Panc1 (cell line): ENCODE measurements around the gene ADAMTS9. TPM values are rescaled to one million over a fixed set of nuclear protein-coding genes. Genes with fewer than 3 reads are reported as not detected.
"Not testable (repeated sequence)": the region's sequence is repeated elsewhere in the genome, so short reads cannot be mapped to it uniquely, and the experiment has no call there.

ENCODE experiments used
- ATAC-seq: fragments of 200-7000 bp; cut with Tn5 transposase; 2 replicates; pipeline ENCODE4 v1.9.1; 2020; ENCODE audit warnings: mild to moderate bottlenecking, moderate library complexity
- BruUV-seq: library from RNA; stranded (reverse); fragments of 400-500 nt; replicated peaks from 2 replicates; lab custom pipeline; 2021; lab: Mats Ljungman, UMichigan
- CTCF ChIA-PET: fragments of 300-600 bp; sonication (Branson Sonifier 250); formaldehyde crosslinking; loops from one replicate; lab custom pipeline; 2022; ENCODE audit warnings: antibody characterized with exemption; lab: Charles Lee
- POLR2A ChIA-PET: fragments of 300-600 bp; sonication (Branson Sonifier 250); formaldehyde crosslinking; loops from one replicate; lab custom pipeline; 2022; ENCODE audit warnings: antibody characterized with exemption; lab: Charles Lee
- DNase-seq: peaks from one replicate; pipeline ENCODE4 v3.0.0-alpha.2; 2010; ENCODE audit warnings: low read depth, low spot score
- H3K27ac ChIP-seq: 2 replicates; pipeline ENCODE4 v1.5.1; 2011; ENCODE audit warnings: mild to moderate bottlenecking, low read length, inconsistent platforms
- H3K27me3 ChIP-seq: fragments of 200-500 bp; sonication (Bioruptor generic); 2 replicates; pipeline ENCODE4 v1.6.0; 2014; ENCODE audit warnings: low read length, inconsistent platforms; ENCODE audit not compliant: control insufficient read depth, insufficient read depth
- H3K36me3 ChIP-seq: fragments of 200-500 bp; sonication (Bioruptor generic); 2 replicates; pipeline ENCODE4 v1.5.1; 2014; ENCODE audit warnings: inconsistent platforms, mild to moderate bottlenecking, low read length, moderate library complexity; ENCODE audit not compliant: control insufficient read depth, insufficient read depth
- H3K4me1 ChIP-seq: 2 replicates; pipeline ENCODE4 v1.5.1; 2011; ENCODE audit warnings: inconsistent platforms, mild to moderate bottlenecking, low read length, moderate library complexity; ENCODE audit not compliant: control insufficient read depth, insufficient read depth
- H3K4me3 ChIP-seq, 2 experiments: 2 replicates each; pipeline ENCODE4 v1.5.1; 2011 to 2012; ENCODE audit warnings: low read depth in 2 of 2, low read length in 2 of 2, mild to moderate bottlenecking in 2 of 2, inconsistent platforms in 1 of 2, moderate library complexity in 1 of 2
- H3K9me3 ChIP-seq: fragments of 200-500 bp; sonication (Bioruptor generic); 2 replicates; pipeline ENCODE4 v1.5.1; 2014; ENCODE audit warnings: low read depth, mild to moderate bottlenecking, inconsistent platforms, low read length, moderate library complexity; ENCODE audit not compliant: control insufficient read depth, insufficient read depth
- CTCF ChIP-seq: fragments of 450-650 bp; IDR thresholded peaks from 2 replicates; pipeline ENCODE4 v1.5.1; 2017; ENCODE audit warnings: mild to moderate bottlenecking
- POLR2AphosphoS5 ChIP-seq: IDR thresholded peaks from 2 replicates; pipeline ENCODE4 v1.6.1; 2012; ENCODE audit warnings: mild to moderate bottlenecking, low read depth, low read length, moderate library complexity
- SIN3A ChIP-seq: IDR thresholded peaks from 2 replicates; pipeline ENCODE4 v1.6.1; 2012; ENCODE audit warnings: low read depth, mild to moderate bottlenecking, low read length, moderate library complexity, borderline replicate concordance; ENCODE audit not compliant: insufficient read depth
- TCF7L2 ChIP-seq: IDR thresholded peaks from 2 replicates; pipeline ENCODE4 v1.6.1; 2011; ENCODE audit warnings: mild to moderate bottlenecking, low read depth, low read length, inconsistent platforms
- in situ Hi-C: cut with HindIII; loops from 2 replicates; pipeline ENCODE4 v1.10.0; 2016; ENCODE audit warnings: low sequenced_read_pairs, low pct_unique_long_range_greater_than_20kb
- intact Hi-C: fragments of 100-400 bp; cut with micrococcal nuclease; formaldehyde crosslinking; loops from one replicate; pipeline ENCODE4 v1.10.0; 2022; ENCODE audit not compliant: unreplicated experiment
- total RNA-seq: library from RNA; stranded (reverse); gene quantifications from one replicate; pipeline ENCODE4 v1.2.1, GENCODE V29; 2021; ENCODE audit not compliant: unreplicated experiment
- TF ChIP-seq, protein P1 (sequence below), 2 experiments: IDR thresholded peaks; 2 replicates each; pipeline ENCODE4 v1.6.1; 2011 to 2012; ENCODE audit warnings: low read depth in 2 of 2, control low read depth in 1 of 2, low read length in 1 of 2, mild to moderate bottlenecking in 1 of 2, moderate library complexity in 1 of 2; ENCODE audit not compliant: insufficient read depth in 1 of 2

The ADAMTS9 gene
- total RNA-seq, 1 experiment from 2014 or later = 0.05 TPM

DNA sequence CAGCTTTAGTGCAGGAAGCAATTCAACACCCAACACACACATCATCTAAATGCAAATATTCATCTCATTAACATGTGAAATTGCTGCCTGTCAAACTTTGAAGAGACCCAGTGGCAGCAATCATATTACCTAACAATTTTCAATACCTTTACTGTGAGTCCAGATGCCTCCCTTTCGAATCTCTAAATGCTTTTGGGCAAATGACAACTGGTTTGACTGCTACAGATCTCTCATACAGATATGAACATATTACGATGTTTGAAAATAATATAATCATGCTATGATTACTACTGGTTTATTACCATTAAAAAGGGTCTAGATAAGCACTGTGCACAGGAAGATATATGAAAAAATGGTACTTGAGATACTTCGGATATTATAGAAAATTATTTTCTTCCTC, 137.9 kb downstream of the ADAMTS9 start:
- CTCF ChIA-PET = no interaction called here
- no peak overlapping the region for H3K4me3 ChIP-seq

DNA sequence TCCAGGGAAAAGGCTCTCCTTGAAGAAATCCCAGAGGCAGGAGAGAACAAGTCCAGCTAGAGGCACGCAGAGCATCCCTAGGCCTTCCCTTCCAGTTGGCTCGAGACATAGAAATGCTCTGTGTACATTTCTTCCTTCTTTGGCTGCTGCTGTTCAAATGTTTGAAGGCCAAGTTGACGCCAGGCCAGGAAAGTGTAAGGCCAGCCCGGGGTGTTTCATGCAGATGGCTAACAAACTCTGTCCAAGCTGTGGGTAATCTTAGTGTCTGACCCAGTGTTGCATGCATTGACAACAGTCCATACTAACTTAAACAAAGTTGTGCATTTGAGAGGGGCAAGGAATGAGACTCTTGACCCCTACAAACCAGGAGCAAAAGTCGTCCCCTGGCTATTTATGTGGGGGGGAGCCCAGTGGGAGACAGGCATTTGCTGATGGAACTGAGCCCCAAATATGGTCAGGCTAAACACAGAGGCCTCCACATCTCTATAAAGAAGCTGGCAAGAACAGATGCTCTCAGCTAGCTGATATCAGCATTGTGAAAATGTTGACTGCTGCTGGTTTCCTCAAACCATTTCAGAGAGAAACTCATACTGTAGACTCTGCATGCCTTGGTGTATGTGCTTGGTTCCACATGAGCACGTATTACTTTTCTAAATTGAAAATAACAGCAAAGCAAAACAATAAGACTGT, 139.5 kb downstream of the ADAMTS9 start:
- no peak overlapping the region for H3K4me3 ChIP-seq
- in situ Hi-C loops (no loop called here), intact Hi-C loops (no loop called here)
- no TSS peak for BruUV-seq
- ChIA-PET POLR2A (no interaction called here), CTCF (interaction anchor here (0.7 kb wide), 1 partner anchor 478 kb away, joined by 3 read pairs; no protein-coding TSS in a partner anchor)
- no peaks in the 10 kb centered on the region for H3K27me3 ChIP-seq
- ATAC-seq (no peak), DNase-seq (no peak)
- H3K9me3 ChIP-seq = no peaks in the 10 kb centered on the region
- no peaks in the 10 kb centered on the region for H3K4me1 ChIP-seq
- H3K27ac ChIP-seq = no peak overlapping the region
- no peak for TF ChIP-seq POLR2AphosphoS5
- no peaks in the 10 kb centered on the region for H3K36me3 ChIP-seq

More for the DNA sequence above, 137.9 kb downstream of the ADAMTS9 start:
- Histone ChIP-seq H3K27ac (no peak overlapping the region), H3K27me3 (no peaks in the 10 kb centered on the region), H3K9me3 (no peaks in the 10 kb centered on the region), H3K4me1 (no peaks in the 10 kb centered on the region), H3K36me3 (no peaks in the 10 kb centered on the region)
- in situ Hi-C loops (no loop called here), intact Hi-C loops (no loop called here)
- ATAC-seq (no peak), DNase-seq (no peak)
- POLR2A ChIA-PET = no interaction called here
- no TSS peak for BruUV-seq
- no peak for TF ChIP-seq SIN3A

- intact Hi-C loops = no loop called here
Measured at GRCh38 chr3:64546856-64547255, 140.9 kb downstream of the ADAMTS9 start.

GRCh38 chr3:64545239-64545638, 142.6 kb downstream of the ADAMTS9 start:
- intact Hi-C loops, H3K4me3 ChIP-seq, POLR2A ChIA-PET, ATAC-seq, H3K27me3 ChIP-seq, H3K4me1 ChIP-seq, H3K36me3 ChIP-seq, CTCF ChIA-PET, H3K9me3 ChIP-seq, H3K27ac ChIP-seq, BruUV-seq, in situ Hi-C loops, DNase-seq: not testable (repeated sequence)

More at GRCh38 chr3:64546856-64547255, 140.9 kb downstream of the ADAMTS9 start:
- no peak for ATAC-seq
- H3K4me1 ChIP-seq = no peaks in the 10 kb centered on the region
- H3K4me3 ChIP-seq = no peak overlapping the region
- no TSS peak for BruUV-seq
- CTCF ChIA-PET = no interaction called here
- TF ChIP-seq SIN3A (no peak), CTCF (no peak), TCF7L2 (no peak), POLR2AphosphoS5 (no peak)
- TF ChIP-seq, protein P1, sequence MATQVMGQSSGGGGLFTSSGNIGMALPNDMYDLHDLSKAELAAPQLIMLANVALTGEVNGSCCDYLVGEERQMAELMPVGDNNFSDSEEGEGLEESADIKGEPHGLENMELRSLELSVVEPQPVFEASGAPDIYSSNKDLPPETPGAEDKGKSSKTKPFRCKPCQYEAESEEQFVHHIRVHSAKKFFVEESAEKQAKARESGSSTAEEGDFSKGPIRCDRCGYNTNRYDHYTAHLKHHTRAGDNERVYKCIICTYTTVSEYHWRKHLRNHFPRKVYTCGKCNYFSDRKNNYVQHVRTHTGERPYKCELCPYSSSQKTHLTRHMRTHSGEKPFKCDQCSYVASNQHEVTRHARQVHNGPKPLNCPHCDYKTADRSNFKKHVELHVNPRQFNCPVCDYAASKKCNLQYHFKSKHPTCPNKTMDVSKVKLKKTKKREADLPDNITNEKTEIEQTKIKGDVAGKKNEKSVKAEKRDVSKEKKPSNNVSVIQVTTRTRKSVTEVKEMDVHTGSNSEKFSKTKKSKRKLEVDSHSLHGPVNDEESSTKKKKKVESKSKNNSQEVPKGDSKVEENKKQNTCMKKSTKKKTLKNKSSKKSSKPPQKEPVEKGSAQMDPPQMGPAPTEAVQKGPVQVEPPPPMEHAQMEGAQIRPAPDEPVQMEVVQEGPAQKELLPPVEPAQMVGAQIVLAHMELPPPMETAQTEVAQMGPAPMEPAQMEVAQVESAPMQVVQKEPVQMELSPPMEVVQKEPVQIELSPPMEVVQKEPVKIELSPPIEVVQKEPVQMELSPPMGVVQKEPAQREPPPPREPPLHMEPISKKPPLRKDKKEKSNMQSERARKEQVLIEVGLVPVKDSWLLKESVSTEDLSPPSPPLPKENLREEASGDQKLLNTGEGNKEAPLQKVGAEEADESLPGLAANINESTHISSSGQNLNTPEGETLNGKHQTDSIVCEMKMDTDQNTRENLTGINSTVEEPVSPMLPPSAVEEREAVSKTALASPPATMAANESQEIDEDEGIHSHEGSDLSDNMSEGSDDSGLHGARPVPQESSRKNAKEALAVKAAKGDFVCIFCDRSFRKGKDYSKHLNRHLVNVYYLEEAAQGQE (IDR thresholded peaks at IDR 0.05; ENCODE audit: insufficient read depth in 1 of 2, low read depth in 2 of 2, low read length in 1 of 2) = no peak
- no peak overlapping the region for H3K27ac ChIP-seq
- POLR2A ChIA-PET = no interaction called here
- no peak for DNase-seq
- H3K36me3 ChIP-seq = no peaks in the 10 kb centered on the region
- no peaks in the 10 kb centered on the region for H3K9me3 ChIP-seq
- H3K27me3 ChIP-seq = no peaks in the 10 kb centered on the region
- in situ Hi-C loops = no loop called here
